OCI-M1 (cell line): ENCODE measurements around the gene OR10AD1.
"Not testable (repeated sequence)": the region's sequence is repeated elsewhere in the genome, so short reads cannot be mapped to it uniquely, and the experiment has no call there.

Experiments used
- DNase-seq: peaks from one replicate; lab custom pipeline; 2025; lab: John Stamatoyannopoulos, UW

OR10AD1 gene, protein sequence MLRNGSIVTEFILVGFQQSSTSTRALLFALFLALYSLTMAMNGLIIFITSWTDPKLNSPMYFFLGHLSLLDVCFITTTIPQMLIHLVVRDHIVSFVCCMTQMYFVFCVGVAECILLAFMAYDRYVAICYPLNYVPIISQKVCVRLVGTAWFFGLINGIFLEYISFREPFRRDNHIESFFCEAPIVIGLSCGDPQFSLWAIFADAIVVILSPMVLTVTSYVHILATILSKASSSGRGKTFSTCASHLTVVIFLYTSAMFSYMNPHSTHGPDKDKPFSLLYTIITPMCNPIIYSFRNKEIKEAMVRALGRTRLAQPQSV

DNA sequence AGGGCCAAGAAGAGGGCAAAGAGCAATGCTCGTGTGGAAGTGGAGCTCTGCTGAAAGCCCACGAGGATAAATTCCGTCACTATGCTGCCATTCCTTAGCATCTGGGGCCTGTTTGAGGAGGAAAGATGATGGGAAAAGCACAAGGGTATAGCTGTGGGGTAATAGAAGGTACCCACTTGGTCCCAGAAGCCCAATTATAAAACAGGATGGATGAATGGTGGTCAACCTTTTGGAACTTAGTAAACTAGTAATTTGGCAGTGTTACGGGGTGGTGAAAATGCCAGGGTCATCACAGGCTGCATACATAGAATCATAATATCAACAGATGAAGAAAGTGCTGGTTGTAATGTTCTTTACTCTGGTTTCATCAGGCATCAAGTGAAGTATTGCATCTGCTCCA is at the start of gene OR10AD1:
OR10AD1 (minus strand) TSS at position 101 of the 400 bp plus-strand sequence; CDS start at position 101, 0 bp downstream.
- no peak for DNase-seq

DNA sequence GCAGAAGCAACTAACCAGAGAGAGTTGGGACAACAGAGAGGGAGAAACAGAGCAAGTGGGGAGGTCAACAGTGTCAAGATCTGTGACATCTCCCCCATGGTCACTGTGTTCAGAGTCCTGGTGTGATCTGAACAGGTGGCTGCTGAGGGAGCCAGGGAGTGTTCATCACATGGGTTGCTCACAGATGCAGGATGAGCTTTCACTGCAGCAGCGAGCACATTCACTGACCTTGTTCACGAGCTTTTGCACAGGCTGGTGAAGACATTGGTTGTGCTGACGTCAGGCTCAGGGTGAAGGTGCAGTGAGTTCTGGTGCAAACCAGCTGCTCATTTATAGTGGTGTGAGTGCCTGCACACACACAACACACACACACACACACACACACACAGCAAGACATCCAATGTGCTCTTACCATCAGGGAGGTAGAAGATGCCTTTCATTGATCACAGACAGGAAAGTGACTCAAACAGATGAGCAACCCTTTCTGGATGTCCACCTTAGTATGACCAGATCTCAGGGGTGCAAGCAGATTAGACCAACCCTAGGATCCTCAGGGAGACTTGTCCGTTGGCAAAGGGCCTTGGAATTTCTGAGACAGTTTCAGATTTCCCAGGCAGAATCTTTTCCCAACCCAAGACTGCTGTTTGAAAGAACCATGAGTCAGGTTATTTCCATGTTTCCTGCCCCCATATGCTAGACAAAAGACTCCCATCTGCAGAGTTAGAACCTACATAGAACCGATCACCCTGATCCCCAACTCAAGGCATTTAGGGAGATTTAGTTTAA is 44.3 kb upstream of the OR10AD1 start:
- DNase-seq = no peak

DNA sequence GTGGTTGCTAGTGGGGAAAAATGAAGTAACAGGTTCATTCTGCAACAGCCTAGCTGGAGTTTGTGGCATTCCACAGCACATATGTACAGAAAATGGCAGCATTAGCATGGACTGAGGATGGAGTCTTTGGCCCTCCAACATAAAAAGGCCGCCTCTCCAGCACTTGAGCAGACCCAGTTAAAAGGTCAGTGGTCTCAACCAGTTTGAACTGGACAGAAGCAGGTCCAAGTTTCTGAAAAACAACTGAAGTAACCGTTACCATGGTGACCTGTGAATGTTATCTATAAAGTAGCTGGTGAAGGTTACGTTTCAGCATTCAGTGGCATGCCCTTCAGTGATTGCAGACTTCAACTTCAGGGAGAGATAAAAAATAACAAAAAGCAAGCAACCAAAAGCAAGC is 34.1 kb upstream of the OR10AD1 start:
- DNase-seq = peak; percentile 65

DNA sequence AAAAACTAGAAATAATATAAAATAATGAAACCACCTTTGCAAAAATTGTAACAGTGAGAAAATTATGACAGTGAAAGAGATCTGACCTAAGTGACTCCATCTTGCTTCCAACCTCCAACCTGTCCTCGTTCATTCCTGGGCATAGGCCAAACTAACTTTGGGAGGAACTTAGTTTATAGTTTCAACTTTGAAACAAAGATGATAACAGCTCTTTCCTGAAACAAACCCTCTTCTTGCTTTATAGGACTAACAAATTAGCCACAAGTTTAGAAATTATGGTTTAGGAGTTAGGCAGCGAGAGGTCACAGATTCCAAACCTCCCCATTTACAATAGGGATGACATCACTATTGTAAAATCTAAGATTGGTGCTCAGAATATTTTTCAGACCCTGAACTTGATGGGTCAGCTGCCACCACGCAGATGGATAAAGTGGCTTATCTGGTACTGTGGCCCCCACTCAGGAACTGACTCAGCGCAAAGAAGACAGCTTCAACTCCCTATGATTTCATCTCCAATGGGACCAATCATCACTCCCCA is 32.8 kb upstream of the OR10AD1 start:
- DNase-seq = no peak

DNA sequence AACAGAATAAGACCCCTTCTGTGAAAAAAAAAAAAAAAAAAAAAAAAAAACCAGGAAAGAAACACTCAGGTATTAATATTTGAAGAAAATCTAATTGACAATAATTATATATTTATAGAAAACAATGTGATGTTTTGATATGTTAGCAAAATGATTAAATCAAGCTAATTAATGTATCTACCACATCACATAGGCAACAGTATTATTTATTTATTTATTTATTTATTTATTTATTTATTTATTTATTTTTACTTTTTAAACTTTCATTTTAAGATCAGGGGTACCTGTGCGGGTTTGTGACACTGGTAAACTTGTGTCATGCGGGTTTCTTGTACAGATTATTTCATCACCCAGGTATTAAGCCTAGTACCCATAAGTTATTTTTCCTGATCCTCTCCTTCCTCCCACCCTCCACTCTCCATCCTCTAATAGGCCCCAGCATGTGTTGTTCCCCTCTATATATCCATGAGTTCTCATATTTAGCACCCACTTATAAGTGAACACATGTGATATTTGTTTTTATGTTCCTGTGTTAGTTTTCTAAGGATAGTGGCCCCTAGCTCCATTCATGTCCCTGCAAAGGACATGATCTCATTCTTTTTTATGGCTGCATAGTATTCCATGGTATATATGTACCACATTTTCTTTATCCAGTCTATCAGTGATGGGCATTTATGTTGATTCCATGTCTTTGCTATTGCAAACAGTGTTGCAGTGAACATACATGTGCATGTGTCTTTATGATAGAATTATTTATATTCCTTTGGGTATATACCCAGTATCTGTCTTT is 28.3 kb upstream of the OR10AD1 start:
- not testable (repeated sequence) for DNase-seq

DNA sequence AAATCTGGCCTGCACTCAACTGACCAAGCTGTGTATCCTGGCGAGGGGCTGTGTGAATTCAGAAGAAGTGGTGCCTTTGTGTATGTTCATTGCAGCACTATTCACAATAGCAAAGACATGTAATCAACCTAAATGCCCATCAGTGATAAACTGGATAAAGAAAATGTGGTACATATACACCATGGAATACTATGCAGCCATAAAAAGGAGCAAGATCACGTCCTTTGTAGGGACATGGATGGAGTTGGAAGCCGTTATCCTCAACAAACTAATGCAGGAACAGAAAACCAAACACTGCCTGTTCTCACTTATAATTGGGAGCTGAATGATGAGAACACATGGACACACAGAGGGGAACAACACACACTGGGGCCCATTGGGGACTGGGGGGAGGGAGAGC is 21.4 kb upstream of the OR10AD1 start:
- not testable (repeated sequence) for DNase-seq

DNA sequence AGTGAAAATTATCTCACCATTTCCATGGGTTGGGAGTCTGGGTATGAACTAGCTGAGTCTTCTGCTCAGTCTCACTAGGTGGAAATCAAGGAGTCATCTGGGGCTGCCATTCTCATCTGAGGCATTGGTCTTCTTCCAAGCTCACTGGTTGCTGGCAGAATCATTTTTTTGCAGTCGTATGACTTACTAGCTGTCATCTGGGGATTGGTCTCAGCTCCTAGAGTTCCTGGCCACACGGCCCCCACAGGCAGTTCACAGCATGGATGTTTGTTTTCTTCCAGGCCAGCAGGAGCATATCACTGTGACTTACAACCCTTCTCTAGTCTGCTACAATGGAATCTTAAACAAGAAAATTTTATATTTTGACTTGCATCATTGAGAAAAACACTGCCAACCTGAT is 18.6 kb upstream of the OR10AD1 start:
- DNase-seq = no peak

DNA sequence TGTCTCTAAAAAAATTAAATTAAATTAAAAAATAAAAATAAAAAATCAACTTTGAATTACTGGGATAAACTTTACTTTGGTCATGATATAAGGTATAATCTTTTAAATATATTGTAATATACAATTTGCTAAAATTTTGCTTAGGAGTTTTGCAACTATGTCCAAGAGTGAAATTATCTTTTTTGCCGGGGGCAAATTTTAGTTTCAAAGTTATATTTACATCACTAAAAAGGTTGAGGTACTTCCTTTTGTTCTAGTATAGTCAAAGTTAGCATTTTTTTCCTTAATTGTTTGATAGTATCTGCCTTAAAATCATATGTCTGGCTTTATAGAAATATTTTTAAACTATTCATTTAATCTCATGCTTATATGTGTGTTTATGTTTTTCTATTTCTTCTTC is 17.6 kb upstream of the OR10AD1 start:
- no peak for DNase-seq

DNA sequence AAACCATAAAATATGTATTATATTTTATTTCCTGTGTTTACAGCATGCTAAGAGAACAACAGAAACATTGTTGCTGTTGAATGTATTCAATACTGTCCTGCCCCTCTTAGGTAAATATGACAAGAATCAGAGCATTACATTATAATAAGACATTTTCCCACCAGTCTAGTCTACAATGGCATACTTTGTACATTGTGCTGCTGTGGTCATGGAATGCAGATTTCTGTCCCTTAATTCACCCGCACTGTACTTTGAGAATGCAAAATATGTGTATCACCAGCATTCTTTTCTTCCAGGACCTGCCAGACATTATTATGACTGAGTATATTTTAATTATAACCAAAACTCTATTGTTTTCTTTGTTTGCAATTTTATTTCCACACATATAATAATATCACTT is 16.5 kb upstream of the OR10AD1 start:
- DNase-seq = no peak

DNA sequence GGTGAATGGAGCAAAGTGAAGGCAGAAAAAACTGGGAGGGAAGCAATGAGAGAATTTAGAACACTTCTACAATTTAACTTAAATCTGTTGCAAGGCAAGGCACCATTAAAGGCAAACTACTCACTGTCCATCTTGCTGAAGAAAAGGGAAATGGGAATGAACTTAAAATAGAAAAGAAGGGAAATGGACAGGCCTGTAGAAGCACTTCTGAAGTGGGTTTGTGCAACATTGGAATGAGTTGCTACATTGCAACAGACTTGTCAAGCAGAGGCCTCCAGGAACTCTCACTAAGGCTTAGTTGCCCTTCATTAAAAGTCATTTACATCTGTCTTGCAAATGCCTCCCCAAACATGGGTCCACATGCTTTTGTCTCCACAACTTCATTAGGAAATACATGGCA is 13.7 kb upstream of the OR10AD1 start:
- DNase-seq = no peak

DNA sequence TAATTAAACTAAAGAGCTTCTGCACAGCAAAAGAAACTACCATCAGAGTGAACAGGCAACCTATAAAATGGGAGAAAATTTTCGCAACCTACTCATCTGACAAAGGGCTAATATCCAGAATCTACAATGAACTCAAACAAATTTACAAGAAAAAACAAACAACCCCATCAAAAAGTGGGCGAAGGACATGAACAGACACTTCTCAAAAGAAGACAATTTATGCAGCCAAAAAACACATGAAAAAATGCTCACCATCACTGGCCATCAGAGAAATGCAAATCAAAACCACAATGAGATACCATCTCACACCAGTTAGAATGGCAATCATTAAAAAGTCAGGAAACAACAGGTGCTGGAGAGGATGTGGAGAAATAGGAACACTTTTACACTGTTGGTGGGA is 6.4 kb upstream of the OR10AD1 start:
- DNase-seq = not testable (repeated sequence)

DNA sequence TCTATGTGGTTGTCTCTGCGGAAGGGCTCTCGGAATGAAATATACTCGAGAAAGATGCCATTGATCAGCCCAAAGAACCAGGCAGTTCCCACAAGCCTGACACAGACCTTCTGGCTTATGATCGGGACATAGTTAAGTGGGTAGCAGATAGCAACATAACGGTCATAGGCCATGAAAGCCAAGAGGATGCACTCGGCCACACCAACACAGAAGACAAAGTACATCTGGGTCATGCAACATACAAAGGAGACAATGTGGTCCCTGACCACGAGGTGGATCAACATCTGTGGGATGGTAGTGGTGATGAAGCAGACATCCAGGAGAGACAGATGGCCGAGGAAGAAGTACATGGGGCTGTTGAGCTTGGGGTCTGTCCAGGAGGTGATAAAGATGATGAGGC is 326 bp downstream of the OR10AD1 start:
- no peak for DNase-seq

DNA sequence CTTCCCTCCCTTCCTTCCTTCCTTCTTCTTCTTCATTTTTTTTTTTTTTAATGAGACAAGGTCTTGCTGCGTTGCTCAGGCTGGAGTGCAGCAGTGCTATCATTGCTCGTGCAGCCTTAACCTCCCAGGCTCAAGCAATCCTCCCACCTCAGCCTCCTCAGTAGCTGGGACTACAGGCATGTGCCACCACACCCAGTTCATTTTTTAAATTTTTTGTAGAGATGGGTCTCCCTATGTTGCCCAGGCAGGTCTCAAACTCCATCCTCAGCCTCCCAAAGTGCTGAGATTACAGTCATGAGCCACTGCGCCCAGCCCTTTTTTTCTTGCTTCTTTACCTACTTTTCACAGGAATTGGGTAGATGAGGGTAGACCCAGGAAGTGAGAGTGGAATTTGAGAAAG is 1.6 kb downstream of the OR10AD1 start:
- no peak for DNase-seq

DNA sequence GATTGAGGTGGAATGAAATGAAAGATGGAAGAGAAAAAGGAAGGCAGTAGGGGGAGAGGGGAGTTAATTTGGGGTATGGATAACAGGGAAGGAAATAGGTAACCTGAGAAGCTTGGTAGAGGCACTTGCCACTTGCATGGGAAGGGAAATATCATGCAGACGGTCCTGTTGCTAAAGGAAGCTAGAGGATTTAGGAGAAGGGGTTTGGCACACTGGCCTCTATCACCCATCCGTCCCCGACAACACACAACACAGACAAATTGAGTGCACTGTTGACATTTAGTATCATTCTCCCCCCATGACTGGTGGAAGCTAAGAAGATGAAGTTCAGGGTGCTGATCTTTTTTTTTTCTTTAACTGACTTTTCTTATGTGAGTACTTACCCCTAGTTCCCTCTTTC is 2.0 kb downstream of the OR10AD1 start:
- no peak for DNase-seq

DNA sequence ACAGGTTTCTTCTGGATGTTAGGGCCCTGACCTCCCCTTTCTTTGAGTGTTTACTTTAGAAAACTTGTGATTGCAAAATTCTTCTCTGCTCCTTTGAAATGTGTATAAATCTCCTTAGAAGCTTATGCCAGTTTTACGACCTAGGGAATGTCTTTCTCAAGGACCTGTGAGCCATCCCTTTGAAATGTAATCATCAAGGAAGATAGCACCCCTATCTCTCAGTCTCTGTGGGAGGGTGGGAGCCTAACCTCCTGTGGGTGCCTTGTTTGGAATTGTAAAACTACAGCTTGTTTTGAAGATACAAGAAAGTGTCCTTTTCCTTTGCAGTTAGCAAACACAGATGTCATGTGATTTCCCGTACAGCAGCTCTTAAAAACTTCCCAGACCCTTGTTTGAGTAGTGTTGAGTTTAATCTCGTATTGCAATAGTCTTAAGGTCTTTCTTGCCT is 3.3 kb downstream of the OR10AD1 start:
- no peak for DNase-seq

DNA sequence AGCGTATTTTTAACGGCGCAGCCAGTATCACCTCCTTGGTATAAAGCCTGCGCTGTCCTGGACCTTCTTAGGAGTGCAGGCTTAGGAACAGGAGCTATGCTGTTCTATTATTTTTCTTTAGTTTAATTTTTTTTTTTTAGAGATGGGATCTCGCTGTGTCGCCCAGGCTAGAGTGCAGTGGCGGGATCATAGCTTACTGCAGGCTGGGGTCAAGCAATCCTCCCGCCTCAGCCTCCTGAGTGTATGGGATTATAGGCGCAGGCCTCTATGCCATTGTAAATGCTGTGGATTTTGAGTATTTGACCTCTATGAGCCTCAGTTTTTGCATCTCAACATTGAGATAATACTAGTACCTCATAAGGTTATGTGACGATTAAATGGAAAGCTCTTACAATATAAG is 4.1 kb downstream of the OR10AD1 start:
- no peak for DNase-seq

DNA sequence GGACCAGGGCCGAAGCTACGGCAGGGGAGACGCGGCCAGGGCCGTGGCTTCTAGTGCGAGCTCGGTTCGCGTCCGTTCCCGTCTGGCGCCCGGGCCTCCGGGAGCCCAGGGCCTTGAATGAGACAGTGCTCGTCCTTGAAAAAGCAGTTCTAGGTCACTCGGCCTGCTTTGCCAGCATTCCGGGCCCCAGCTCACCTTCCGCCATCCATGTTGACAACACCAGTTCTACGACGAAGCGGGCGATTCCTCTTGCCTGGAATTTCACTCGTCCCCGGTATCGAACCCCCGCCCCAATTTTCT is 4.5 kb downstream of the OR10AD1 start:
- DNase-seq = peak; percentile 68

DNA sequence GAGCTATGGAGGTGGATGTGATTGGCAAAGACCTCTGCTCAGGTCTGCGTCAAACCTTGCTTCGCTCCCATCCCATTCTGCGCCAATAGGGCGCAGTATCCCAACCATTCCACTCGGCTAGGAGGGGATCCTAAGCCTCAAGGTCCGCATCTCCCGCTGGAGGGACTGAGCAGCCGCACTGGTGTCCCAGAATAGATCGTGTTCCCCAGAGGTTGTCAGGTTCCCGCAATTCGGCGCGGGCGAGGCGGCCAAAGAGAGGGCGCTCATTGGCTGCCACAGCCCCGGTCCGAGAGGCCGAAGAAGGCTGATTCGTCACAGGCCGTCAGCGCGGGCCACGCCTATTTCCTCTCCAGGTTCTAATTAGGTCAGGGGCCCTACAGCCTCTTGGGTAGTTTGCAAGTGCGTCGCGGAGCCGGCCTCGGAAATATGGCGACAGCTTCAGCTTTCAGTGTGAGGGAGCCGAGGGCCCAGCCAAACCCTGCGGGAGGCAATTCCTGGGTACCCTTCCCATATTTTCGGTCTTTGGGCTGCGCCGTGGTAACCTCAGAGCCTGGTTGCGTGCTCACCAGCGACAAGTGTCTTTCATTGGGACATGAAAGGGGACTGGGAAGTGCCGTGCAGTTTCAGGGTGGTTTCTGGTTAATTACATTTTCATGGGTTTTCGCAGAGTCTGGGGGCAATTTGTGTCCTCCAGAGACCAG is 5.0 kb downstream of the OR10AD1 start:
- peak; percentile 97 for DNase-seq

DNA sequence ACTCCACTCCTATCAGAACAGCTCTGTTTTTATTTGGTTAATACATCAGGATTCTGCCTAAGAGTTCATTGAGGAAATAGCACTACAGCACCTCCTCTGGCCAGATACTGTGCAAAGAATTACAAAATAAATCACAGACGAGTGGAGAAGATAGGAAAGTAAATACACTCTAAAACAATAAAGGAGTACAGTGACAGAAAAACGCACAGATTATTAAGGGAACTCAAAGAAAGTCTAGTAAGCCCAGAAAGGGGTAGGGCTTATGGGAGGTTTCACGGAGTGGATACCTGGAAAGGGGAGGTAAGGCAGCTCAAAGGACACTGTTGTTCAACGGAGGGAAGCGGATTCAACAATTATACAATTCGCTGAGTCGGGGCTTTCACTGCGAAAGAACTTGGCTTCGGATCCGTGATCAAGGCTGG is 5.5 kb downstream of the OR10AD1 start:
- peak; percentile 73 for DNase-seq

DNA sequence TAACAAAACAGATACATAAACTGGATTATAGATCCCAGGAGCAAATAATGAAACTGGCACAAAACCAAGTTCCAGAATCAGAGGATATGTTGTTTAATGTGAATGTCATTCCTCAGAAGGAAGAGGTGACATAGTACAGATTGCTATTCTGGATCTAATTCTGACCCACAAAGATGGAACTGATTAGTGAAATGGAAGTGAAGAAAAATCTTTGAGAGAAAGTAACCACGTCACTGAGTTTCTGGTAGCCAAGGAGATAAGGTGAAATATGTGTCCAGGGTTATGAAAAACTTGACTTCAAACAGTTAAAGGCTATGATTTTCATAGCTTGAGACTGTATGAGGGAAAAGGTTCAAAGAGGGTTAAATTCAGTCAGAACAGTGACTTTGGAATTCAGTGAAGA is 8.3 kb downstream of the OR10AD1 start:
- no peak for DNase-seq

DNA sequence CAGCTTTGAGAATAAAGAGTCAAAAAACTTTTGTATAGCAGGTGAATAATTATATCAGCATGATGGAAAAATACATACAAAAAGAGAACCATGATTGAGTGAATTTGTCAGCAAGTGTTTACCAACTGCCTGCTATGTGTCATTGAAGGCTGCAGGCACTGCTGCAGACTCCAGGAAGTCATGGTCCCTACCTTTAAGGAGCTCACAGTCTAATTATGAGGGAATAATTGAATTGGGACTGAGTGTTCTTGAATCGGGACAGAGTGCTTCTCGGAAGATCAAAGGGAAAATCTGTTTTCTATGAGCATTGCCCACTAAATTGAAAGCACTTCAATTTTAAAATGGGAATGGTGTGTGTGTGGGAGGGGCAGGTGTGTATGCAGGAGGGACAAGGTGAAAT is 9.5 kb downstream of the OR10AD1 start:
- no peak for DNase-seq

DNA sequence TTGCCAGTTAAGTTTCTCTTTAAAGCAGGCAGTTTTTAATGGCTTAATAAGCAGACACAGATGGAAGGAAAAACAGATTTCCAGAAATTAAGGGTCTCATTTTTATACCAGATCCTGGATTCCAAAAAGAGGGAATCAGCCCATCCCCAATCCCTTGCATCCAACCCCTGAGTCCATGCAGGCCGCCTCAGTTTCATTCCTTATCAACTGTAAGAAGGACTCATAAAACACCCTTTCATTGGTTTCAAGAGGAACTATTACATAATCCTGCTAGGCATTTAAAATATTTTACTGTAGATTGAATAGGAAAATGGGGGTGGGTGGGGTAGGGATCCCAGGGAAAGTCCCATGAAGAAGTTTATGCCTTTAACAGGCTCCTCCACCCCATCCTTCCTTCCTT is 10.2 kb downstream of the OR10AD1 start:
- no peak for DNase-seq
